HG03064 (cell line): ENCODE measurements around the gene AHSP.
"Not testable (repeated sequence)": the region's sequence is repeated elsewhere in the genome, so short reads cannot be mapped to it uniquely, and the experiment has no call there.

ENCODE experiments used
- ATAC-seq: cut with Tn5 transposase; IDR thresholded peaks from one replicate; pipeline ENCODE4 v1.9.1; 2021; ENCODE audit warnings: low read depth; ENCODE audit not compliant: unreplicated experiment

Gene AHSP

DNA sequence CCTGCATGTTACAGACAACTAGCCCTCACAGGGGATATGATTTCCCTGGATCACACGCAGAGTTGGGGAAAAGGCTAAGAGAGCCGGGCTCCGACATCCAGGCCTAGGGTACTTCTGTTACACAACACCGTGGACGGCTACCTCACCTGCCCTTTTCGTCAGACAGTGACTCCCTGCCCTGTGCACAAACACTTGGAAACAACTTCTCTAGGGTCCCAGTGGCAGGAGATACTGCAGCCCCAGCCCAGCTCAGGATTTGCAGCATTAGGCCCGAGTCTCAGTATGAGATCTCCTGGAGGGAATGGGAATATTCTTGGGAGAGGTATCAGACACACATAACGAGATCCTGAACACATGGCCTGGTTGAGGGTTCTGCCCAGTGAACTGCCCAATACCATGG lies 27.8 kb upstream of the AHSP start:
- no peak for ATAC-seq

DNA sequence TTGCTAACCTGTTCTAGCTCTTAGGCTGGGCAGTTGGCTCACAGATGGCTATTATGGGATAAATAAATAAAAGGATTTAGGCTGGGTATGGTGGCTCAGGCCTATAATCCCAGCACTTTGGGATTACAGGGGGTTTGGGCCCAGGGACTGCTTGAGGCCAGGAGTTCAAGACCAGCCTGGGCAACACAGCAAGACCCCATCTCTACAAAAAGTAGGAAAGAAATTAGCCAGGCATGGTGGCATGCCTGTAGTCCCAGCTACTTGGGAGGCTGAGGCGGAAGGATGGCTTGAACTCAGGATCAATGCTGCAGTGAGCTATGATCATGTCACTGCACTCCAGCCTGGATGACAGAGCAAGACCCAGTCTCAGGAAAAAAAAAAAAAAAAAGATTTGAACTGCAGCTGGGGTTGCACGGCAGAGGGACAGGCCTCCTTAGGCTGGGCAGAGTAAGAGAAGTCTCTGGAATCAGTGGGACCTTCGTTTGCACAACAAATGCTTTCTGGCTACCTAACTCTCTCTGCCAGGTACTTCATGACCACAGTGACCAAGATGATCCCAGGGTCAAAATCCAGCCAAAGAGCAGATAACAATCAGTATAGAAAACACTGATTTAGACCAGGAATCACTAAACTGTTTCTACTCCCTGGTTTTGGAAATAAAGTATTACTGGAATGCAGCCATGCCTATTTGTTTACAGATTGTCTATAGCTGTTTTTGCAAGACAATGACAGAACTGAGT lies 26.3 kb upstream of the AHSP start:
- ATAC-seq: no peak

DNA sequence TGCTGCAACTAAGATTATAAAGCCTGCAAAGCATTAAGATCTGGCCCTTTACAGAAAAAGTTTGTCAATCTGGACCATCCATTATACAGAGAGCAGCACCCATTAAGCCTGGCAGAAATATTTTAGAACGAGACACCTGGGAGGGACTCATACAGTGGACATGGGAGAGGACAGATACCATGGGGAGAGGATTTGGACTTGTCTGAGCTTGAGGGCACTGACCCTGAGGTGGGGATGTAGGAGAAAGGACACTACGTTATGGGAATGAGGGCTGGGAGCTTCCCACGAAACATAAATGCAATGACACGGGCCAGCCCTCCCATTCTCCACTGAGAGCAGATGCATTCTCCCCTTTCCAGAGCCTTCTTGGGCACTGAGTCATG lies 25.7 kb upstream of the AHSP start:
- ATAC-seq: no peak

DNA sequence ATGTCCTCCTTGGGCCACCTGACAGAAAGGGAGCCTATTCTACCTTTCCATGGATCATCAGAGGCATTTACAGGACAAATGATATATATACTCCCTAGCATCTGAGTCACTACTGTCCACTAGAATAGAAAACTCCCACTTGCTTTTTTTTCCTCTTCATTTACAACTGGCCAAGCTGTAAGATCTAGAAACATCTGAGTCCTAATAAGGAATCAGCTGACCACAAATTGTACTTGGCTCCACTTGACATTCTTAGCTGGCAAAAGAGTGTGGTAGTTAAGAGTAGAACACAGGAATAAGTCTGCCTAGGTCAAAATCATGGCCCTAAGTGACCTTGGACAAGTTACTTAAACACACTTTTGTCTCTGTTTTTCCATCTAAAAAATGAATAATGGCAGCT lies 24.7 kb upstream of the AHSP start:
- no peak for ATAC-seq

DNA sequence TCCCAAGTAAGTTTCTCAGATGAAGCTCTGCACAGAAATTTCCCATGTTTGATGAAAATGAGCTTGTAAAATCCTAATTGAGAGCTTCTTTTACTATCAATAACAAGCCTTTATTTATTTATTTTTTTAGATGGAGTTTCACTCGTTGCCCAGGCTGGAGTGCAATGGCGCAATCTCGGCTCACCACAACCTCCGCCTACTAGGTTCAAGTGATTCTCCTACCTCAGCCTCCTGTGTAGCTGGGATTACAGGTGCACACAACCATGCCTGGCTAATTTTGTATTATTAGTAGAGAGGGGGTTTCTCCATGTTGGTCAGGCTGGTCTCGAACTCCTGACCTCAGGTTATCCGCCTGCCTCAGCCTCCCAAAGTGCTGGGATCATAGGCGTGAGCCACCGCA lies 24.1 kb upstream of the AHSP start:
- not testable (repeated sequence) for ATAC-seq

DNA sequence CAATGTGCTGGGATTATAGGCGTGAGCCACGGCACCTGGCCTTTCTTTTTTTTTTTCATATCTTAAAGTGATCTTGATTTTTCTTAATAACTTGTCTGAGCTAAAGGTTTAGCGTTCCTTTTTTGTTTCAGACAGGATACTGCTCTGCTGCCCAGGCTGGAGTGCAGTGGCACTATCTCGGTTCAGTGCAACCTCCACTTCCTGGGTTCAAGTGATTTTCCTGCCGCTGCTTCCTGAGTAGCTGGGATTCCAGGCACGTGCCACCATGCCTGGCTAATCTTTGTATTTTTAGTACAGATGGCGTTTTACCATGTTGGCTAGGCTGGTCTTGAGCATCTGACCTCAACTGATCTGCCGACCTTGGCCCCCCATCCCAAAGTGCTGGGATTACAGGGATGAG lies 23.5 kb upstream of the AHSP start:
- no peak for ATAC-seq

DNA sequence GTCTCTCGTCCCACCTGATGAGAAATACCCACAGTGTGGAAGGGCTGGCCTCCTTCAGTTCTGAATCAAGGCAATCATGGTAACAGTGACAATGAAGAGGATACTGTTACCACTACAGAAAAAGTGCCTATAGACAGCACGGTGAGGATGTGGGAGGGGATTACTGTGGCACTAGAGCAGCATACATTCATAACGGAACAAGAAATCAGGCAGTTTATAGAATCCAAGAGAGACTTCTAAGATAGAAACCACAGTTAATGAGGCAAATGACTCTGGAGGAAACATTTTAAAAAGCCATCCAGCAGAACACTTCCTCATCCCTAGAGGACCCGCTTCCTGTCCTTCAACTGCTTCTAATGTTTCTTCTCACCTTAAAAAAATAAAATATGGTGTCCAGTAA lies 22.2 kb upstream of the AHSP start:
- ATAC-seq: no peak

DNA sequence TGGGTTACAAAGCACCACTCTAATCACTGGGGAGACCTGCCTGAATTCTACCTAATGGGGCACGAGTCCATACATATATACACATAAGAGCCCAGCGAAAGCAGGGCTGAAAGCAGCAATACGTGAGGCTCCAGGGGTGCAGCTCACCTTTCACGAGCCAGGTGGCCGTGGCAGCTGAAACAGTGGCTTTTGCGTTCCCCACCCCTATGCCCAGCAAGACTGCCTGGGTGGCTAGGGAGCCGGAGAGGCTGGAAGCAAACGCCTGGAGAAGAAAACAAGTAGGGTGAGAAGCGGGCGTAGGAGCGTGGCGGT lies 20.1 kb upstream of the AHSP start:
- no peak for ATAC-seq

DNA sequence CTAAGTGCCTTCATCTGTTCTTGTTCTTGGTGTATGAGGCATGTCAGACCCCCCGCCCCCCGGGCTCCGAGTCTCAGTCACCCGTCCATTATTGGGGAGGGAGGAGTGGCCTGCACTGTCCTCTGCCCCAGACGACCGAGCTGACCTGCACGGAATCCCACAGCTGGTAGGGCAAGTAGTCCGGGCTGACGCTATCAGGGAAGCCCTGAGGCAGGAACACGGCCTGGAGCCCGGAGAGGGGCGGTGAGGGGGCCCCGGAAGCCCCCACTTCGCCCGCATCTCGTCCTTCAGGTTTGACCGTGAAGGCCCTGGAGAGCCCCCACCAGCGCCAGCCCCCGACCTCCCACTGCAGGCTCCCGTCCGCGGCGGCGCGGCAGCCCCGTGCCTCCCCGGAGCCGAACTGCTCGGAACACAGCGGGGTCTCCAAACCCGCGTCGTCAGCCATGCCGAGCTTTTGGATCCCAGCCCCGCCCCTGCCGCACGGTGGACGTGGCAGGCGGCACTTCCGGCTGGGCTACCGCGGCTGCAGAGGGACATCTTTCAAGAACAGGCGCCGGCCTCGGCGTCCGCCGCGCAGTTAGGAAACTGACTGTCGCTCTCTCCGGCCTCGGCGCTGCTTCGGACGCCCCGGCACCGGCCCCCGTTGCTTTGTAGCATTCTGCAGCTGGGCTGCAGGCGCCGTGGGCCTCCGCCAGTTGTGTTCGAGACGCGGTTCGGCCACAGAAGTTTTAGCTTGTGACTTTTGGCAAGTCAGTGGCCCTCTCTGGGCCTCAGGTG lies 19.6 kb upstream of the AHSP start, which contains the start of gene RUSF1:
Gene RUSF1 (minus strand): TSS at position 463 of the 777 bp plus-strand sequence. CDS start 18 bp downstream, at position 445.
- peak; percentile 84 for ATAC-seq

DNA sequence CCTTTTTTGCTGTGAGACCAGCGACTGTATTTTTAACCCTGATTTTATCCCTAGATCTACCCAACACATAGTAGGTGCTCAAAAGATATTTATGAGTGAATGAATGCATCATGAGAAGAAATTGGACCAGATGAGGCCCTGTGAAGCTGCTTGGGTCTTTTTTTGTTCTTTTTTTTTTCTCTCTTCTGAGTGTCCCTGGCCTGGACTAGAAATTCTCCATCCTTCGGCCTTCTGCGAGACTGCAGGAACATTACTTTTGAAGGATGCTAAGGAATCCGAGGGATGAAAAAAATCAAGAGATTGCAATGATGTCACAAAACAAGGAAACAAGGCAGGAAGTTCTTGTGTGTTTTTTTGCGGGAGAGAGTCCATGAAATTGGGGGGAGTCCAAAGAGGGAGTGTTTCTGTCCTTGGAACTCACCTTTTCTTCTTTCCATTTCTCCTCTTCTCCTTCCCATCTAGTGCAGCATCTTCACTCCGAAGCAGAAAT lies 18.9 kb upstream of the AHSP start:
- ATAC-seq: no peak

DNA sequence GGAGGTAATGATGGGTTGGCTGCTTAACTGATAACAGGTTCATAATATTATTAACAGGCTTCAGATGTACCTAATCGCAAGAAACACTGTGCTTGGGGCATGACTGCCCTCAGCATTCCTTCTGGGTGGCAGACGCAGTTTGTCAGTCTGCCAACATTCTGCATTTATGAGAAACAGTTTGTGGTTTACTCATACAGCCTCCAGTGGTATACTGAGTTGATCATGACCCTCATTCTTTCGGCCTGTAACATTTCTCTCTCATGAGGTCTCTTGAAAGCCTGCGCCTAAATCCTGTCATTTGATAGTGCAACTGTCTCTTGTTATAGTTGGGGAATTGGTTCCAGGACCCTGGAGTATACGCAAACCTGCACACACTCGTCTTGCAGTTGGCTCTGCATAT lies 14.6 kb upstream of the AHSP start:
- no peak for ATAC-seq

DNA sequence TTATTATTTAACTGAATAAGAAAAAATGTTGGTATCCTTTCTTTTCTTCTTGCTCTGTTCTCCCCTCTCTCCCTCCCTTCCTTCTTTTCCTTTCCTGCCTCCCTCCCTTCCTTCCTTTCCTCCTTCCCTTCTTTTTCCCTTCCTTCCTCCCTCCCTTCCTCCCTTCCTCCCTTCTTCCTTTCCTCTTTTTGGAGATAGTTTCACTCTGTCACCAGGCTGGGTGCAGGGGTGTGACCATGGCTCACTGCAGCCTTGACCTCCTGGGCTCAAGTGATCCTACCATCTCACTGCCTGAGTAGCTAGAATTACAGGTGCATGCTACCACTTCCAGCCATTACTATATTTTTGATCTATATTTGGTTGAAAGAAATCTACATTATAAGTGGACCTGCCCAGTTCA lies 13.8 kb upstream of the AHSP start:
- ATAC-seq: no peak

DNA sequence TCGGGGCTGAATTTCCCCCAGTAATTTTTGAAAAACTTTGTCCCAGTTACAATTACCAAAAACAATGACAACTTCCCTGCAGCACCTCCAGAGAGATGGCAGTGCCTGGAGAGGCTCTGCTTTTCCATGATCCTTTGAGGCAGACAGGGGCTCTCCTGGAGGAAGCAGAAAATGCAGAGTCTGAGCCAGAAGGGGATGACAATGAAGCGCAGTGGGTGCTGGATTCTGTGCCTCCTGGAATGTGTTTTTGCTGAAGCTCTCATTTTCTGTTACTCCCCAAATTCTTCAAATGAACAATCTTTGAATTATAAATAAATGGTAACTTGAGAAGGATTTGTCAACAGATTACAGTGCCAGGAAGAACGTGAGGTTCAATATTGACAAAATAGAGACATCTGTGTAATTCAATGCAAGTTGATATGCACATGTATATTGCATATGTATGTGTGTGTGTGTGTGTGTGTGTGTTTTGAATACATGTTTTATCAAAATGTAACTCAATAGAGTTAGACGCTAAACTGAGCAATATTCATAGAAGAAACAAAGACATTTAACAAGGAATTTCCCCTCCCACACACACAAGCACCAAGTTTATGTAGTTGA lies 9.8 kb upstream of the AHSP start:
- no peak for ATAC-seq

DNA sequence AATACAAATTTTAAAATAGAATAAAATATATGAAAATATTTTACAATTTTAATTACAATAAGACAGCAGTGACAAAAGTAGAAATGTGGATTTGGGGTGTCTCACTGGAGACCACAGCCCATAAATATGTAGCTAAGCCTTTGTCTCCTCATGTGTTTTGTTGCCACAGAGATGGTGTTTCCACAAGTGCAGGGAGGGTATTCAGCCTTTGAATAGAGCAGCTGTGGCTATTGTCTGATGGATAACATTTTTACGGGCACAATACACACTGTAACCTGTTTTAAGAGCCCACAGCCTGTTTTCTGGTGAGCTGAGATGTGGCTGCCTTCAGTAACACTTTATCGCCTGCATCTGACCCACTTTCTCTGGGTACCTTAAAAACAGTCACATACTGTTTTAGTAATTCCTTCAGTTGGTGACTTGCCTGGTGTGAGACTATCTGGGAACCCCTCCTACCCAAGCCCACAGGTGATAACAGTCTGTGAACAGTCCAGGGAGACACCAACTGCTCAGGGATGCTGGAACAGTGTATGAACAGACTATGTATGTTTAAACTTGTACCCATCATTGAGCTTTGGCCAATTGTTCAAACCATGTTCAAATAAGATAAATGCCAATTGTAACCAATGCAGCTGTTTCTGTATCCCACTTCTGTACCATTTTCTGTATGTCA lies 7.8 kb upstream of the AHSP start:
- ATAC-seq: no peak

DNA sequence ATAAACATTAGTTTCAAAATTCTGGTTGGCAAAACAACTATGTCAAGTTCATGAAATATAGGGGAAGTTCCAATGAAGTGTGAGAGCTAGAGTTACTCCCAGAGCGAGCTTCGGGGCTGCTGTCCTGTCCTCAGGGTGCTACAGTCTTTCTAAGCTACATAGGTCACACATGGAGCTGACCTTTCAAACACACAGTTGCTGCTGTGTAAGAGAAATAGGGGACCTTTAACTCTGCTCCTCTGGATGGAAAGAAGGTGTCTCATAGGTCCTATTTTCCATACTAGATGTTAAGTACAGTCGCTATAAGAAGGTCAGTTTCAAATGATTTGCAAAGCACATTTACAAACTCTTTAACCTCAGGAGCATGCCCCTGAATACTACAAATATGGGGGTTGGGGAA lies 6.3 kb upstream of the AHSP start:
- ATAC-seq: no peak

DNA sequence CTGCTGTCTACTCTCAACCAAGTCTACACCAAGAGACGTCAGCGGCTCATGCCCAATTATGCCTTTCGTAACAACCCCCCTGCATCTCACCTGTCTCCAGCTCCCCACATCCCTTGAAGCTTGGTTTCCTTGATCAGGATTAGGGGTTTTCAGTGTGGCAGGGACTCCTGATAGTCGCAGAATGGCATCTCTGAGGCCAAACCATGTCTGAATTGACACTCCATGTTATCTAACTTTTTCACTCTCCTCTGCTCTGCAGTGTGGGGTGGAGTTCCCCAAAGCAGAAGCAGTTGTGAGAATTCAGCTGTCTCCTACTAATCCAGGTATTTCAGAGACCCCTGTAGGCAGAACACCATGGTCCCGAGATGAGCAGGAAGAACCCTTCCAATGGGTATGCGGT lies 5.6 kb upstream of the AHSP start:
- no peak for ATAC-seq

DNA sequence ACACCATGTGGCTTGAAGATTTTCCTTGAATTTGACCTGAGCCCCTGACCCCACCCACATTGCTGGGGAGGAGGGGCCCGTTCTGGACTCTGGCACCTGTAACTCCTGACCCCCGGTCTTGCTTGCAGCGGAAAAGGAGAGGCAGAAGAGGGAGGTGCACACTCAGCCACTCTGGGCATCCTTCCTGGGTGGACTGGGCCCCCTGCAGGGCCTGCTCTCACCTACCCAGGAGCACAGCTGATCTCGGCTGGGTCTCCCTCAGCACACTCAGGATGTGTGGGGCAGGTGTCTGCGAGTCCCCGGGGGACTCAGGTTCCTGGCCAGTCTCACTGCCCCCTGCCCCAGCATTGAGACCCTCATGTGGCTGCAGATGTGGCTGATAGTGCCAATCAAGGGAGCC lies 3.9 kb upstream of the AHSP start:
- not testable (repeated sequence) for ATAC-seq

DNA sequence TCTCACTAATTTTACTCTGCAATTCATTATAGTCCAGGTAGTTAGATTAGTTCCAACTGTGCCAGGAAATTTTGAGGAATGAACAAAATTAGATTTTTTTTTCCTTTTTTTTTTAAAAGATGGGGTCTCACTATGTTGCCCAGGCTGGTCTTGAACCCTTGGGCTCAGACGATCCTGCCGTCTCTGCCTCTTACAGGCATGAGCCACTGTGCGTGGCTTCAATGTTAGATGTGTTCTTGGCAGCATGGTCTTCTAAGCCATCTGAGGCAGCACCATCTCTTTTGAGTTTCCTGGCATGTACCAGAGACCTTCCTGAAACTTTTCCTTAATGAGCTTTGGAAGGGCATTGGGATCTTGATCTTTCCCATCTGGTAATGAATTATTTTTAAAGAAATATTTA lies 2.6 kb upstream of the AHSP start:
- ATAC-seq: no peak

DNA sequence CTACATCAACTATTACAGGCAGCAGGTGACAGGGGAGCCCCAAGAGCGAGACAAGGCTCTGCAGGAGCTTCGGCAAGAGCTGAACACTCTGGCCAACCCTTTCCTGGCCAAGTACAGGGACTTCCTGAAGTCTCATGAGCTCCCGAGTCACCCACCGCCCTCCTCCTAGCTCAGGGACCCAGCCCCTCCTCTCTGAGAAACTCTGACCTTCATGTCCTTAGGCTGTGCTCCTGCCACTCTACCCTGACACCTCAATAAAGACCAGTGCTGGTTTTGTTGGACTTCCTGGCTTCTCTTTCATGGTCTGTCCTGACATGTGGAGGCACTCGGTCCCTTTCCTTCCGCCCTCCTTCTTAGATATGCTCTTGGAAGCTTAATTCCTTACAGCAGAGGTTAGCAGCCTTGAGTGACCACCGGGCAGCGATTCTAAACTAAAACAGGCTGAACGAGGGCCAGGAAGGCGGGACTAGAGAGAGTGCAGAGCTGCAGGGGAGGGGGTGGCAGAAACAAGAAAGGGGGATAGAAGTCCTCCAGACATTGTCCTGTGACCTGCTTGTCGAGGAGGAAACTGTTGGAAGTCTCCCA lies 915 bp downstream of the AHSP start:
- no peak for ATAC-seq

DNA sequence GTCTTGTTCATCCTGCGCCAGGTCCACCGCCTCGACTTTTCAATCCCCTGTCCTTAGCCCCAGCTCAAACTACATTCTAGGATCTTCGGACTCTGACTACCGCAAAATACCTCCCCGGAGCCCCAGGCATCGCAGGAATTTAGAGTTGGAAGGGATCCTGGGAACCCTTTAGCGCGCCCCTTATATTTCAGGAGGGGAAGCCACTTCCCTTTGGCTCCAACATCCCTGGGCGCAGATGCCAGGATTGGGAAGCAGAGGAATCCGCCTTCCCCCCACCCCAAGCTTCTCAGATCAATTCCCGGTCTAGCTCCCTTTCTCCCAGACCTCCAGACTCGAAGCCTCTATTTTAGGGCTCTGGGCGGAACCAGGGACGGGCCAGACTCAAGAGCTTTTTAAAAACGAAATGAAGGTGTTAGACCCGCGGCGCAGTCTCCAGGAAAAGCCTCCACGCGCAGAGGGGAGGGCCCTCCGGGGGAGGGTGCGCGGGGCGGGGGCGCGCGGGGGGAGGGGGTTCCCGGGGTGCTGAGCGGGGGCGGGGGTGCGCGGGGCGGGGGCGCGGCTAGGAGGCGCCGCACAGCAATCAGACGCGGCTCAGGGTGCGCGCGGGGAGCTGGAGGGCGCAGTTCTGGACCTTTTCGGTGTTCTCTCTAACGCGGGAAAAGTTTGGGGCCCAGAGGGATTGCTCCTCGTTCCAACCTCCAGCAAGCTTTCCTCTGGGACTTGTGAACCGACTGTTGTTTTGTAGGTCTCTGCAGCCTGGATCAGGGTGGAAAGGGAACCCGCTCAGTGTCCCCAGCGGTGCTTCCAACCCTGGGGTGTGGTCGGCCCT lies 1.6 kb downstream of the AHSP start:
- no peak for ATAC-seq
